SK-N-SH treated with all-trans-retinoic acid at 6 μM for 48 hours (cell line): ENCODE results near the gene RELL2.

Source experiments
- ATAC-seq: fragments of 200-7000 bp; cut with Tn5 transposase; 3 replicates; pipeline ENCODE4 v1.9.1; 2020; ENCODE audit warnings: mild to moderate bottlenecking, moderate library complexity
- ARNTL ChIP-seq: fragments of 450-650 bp; formaldehyde crosslinking; IDR thresholded peaks from 2 replicates; pipeline ENCODE4 v1.5.0; 2020; ENCODE audit warnings: low read depth, mild to moderate bottlenecking, moderate library complexity, borderline replicate concordance
- BACH2 ChIP-seq: fragments of 250-450 bp; sonication (Bioruptor Pico); IDR thresholded peaks from 2 replicates; pipeline ENCODE4 v1.9.0; 2021; ENCODE audit warnings: mild to moderate bottlenecking, borderline replicate concordance
- CSDC2 ChIP-seq: fragments of 250-450 bp; sonication (Bioruptor Pico); IDR thresholded peaks from 2 replicates; pipeline ENCODE4 v1.5.0; 2020; ENCODE audit warnings: mild to moderate bottlenecking, moderate library complexity
- ESRRG ChIP-seq: fragments of 250-450 bp; sonication (Bioruptor Pico); IDR thresholded peaks from 2 replicates; pipeline ENCODE4 v1.6.1; 2021; ENCODE audit warnings: mild to moderate bottlenecking
- GLIS3 ChIP-seq: fragments of 250-450 bp; sonication (Bioruptor Pico); IDR thresholded peaks from 2 replicates; pipeline ENCODE4 v1.5.0; 2020; ENCODE audit warnings: mild to moderate bottlenecking, moderate library complexity
- ISL1 ChIP-seq: fragments of 250-450 bp; sonication (Bioruptor Pico); IDR thresholded peaks from 2 replicates; pipeline ENCODE4 v2.1.2; 2022; ENCODE audit warnings: mild to moderate bottlenecking, moderate library complexity
- PPARA ChIP-seq: fragments of 250-450 bp; sonication (Bioruptor Pico); IDR thresholded peaks from 2 replicates; pipeline ENCODE4 v1.5.0; 2020; ENCODE audit warnings: mild to moderate bottlenecking, borderline replicate concordance
- RARB ChIP-seq: fragments of 250-450 bp; sonication (Bioruptor Pico); IDR thresholded peaks from 2 replicates; pipeline ENCODE4 v1.8.0; 2021; ENCODE audit warnings: mild to moderate bottlenecking, moderate library complexity
- SNAI2 ChIP-seq: fragments of 250-450 bp; sonication (Bioruptor Pico); IDR thresholded peaks from 2 replicates; pipeline ENCODE4 v1.5.0; 2020; ENCODE audit warnings: mild to moderate bottlenecking, moderate library complexity
- TCF4 ChIP-seq: fragments of 250-450 bp; sonication (Bioruptor Pico); IDR thresholded peaks from 2 replicates; pipeline ENCODE4 v1.8.0; 2021; ENCODE audit warnings: mild to moderate bottlenecking, moderate library complexity, borderline replicate concordance
- TOX ChIP-seq: fragments of 250-450 bp; sonication (Bioruptor Pico); IDR thresholded peaks from 2 replicates; pipeline ENCODE4 v1.8.0; 2021; ENCODE audit warnings: mild to moderate bottlenecking, moderate library complexity, borderline replicate concordance
- ZC3H10 ChIP-seq: fragments of 250-450 bp; sonication (Bioruptor Pico); IDR thresholded peaks from 2 replicates; pipeline ENCODE4 v1.5.1; 2021; ENCODE audit warnings: mild to moderate bottlenecking, moderate library complexity
- ZFP30 ChIP-seq: fragments of 450-650 bp; formaldehyde crosslinking; IDR thresholded peaks from 2 replicates; pipeline ENCODE4 v1.5.0; 2022; ENCODE audit warnings: mild to moderate bottlenecking, moderate library complexity
- ZNF565 ChIP-seq: fragments of 450-650 bp; formaldehyde crosslinking; conservative IDR thresholded peaks from 2 replicates; pipeline ENCODE4 v1.5.0; 2020; ENCODE audit warnings: low read depth, mild to moderate bottlenecking, moderate library complexity
- TF ChIP-seq, protein P1 (sequence below): fragments of 250-450 bp; sonication (Bioruptor Pico); IDR thresholded peaks from 2 replicates; pipeline ENCODE4 v1.8.0; 2021; ENCODE audit warnings: low read depth, mild to moderate bottlenecking, moderate library complexity, borderline replicate concordance
- TF ChIP-seq, protein P2 (sequence below): fragments of 250-450 bp; sonication (Bioruptor Pico); IDR thresholded peaks from 2 replicates; pipeline ENCODE4 v1.5.1; 2020; ENCODE audit warnings: low read depth, mild to moderate bottlenecking, moderate library complexity
- TF ChIP-seq, protein P3 (sequence below): fragments of 250-450 bp; sonication (Bioruptor Pico); IDR thresholded peaks from 2 replicates; pipeline ENCODE4 v1.5.1; 2021; ENCODE audit warnings: mild to moderate bottlenecking, moderate library complexity
- TF ChIP-seq, protein P4 (sequence below): fragments of 250-450 bp; sonication (Bioruptor Pico); IDR thresholded peaks from 2 replicates; pipeline ENCODE4 v1.8.0; 2020; ENCODE audit warnings: mild to moderate bottlenecking, moderate library complexity, borderline replicate concordance

The RELL2 gene, protein sequence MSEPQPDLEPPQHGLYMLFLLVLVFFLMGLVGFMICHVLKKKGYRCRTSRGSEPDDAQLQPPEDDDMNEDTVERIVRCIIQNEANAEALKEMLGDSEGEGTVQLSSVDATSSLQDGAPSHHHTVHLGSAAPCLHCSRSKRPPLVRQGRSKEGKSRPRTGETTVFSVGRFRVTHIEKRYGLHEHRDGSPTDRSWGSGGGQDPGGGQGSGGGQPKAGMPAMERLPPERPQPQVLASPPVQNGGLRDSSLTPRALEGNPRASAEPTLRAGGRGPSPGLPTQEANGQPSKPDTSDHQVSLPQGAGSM

DNA sequence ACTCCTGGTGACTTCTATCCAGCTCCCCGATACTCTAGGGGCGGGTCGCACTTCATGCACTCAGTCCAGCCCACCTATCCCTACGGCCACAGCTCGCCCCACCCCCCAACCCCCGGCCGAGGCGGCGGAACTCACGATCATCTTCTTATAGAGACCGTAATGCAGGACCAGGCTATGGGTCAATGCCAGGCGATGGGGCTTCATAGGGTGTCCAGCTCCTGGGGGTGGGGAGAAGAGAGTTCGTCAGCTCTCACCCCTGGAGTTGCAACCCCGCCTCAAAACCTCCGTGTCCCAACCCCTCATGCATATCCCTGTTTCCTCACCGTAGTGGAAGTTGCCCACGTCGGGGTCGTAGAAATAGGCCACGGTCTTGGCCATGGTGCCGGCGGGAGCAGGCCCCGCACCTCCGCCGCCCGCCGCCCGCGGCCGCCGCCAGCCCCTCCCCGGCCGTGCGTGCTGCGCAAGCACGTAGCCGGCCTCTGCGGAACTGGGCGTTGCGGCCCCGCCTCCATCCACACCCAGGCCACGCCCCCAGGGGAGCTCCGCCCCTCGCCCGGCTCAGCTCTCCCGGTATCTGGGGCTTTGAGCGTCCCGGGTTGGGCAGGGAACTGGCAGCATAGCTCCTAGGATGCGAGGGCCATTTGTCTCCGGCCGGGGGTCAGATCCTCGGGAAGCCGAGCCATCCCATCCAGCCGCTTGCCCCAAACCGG, at the start of gene RELL2, which contains the start of gene HDAC3:
TSS of gene RELL2 (plus strand) at position 585 of the 710 bp plus-strand sequence. CDS start 1,229 bp downstream, outside the sequence.
TSS of gene HDAC3 (minus strand) at position 437 of the 710 bp plus-strand sequence. CDS start at position 378, 59 bp downstream.
- ATAC-seq: peak; percentile 92
- no peak for TF ChIP-seq PPARA (CRISPR knock-in tag)
- no peak for TF ChIP-seq ESRRG (CRISPR knock-in tag)
- no peak for TF ChIP-seq ZFP30 (CRISPR knock-in tag)
- TF ChIP-seq, protein P1, sequence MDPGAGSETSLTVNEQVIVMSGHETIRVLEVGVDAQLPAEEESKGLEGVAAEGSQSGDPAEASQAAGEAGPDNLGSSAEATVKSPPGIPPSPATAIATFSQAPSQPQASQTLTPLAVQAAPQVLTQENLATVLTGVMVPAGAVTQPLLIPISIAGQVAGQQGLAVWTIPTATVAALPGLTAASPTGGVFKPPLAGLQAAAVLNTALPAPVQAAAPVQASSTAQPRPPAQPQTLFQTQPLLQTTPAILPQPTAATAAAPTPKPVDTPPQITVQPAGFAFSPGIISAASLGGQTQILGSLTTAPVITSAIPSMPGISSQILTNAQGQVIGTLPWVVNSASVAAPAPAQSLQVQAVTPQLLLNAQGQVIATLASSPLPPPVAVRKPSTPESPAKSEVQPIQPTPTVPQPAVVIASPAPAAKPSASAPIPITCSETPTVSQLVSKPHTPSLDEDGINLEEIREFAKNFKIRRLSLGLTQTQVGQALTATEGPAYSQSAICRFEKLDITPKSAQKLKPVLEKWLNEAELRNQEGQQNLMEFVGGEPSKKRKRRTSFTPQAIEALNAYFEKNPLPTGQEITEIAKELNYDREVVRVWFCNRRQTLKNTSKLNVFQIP (CRISPR knock-in tag): no peak
- TF ChIP-seq CSDC2 (CRISPR knock-in tag): no peak
- TF ChIP-seq TCF4 (CRISPR knock-in tag): no peak

DNA sequence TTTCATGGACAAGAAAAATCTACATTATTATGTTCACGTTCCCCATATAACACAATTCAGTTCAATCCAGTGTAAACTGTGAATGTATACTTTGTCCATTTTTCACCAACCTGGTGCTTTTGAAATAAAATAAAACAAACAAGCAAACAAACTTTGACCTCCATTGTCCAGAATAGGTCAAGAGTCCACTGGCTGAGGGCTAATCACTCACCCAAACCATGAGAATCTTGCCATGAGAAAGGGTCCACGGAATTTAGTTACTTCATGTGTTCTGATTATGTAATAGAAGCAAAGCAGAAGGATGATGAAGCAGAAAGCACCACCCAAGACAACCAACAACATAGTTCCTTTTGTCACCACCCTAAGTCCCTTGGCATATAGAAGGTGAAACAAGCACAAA, 46.7 kb upstream of the RELL2 start:
- no peak for TF ChIP-seq RARB (CRISPR knock-in tag)
- no peak for TF ChIP-seq BACH2 (CRISPR knock-in tag)
- TF ChIP-seq SNAI2: no peak
- TF ChIP-seq ISL1 (CRISPR knock-in tag): no peak
- TF ChIP-seq, all 23 proteins: peak for 0
- ATAC-seq: no peak

DNA sequence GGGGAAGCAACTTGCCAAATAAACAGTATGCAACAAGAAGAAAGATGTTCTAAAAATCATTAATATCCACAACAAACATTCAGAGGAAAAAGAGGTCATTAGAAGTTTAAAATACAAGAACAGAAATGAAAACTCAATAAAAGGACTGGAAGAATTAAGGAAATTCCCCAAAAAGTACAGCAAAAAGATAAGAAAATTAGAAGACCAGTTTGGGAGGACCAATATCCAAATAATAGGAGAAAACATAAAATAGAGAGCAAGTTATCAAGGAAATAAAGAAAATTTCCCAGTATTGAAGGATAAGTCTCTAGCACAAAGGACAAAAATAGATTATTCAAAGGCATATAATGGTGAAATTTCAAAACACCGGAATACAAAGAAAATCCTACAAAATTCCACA, 39.9 kb upstream of the RELL2 start:
- TF ChIP-seq TCF4 (CRISPR knock-in tag) (no peak), ZNF565 (no peak), ESRRG (CRISPR knock-in tag) (no peak), ARNTL (CRISPR knock-in tag) (no peak), ZC3H10 (no peak), BACH2 (CRISPR knock-in tag) (no peak), GLIS3 (CRISPR knock-in tag) (no peak)
- TF ChIP-seq, protein P2, sequence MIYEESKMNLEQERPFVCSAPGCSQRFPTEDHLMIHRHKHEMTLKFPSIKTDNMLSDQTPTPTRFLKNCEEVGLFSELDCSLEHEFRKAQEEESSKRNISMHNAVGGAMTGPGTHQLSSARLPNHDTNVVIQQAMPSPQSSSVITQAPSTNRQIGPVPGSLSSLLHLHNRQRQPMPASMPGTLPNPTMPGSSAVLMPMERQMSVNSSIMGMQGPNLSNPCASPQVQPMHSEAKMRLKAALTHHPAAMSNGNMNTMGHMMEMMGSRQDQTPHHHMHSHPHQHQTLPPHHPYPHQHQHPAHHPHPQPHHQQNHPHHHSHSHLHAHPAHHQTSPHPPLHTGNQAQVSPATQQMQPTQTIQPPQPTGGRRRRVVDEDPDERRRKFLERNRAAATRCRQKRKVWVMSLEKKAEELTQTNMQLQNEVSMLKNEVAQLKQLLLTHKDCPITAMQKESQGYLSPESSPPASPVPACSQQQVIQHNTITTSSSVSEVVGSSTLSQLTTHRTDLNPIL (CRISPR knock-in tag): no peak

DNA sequence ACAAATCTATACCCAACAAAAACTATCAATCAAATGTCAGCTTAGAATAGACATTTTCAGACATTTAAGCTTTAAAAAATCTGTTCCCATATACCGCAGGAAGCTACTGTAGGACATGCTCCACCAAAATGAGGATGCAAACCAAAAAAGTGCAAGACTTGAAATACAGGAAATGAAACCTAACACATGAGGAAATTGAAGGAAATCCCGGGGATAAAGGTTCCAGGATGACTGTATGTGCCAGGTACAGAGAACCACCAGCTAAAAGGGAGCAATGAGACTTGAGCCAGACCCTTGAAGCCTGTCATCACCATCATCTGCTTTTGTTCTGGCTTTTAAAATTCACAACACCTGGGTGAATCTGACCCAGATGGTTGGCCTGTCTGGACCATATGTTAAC, 39.4 kb upstream of the RELL2 start:
- ATAC-seq: no peak
- no peak for TF ChIP-seq ZFP30 (CRISPR knock-in tag)

More for the DNA sequence above, 39.9 kb upstream of the RELL2 start:
- no peak for ATAC-seq

DNA sequence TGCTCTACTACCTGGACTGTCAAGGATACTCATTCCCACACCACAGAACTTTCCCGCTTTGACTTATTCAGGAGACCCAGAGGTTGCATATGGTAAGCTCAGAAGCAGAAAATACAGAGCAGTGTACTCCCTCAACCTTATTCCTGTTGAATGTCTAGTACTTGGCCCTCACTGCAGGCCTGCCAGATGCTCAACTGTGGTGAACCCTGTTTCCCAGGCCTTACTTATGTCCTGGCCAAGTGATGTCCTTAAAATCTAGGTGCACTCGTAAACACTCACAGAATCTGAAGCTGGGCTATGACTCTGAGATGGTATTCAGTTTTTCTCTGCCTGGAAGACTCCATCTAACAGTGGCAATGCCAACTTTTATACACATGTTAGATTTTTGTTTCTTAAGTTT, 39.0 kb upstream of the RELL2 start:
- no peak for ATAC-seq
- no peak for TF ChIP-seq TOX (CRISPR knock-in tag)
- no peak for TF ChIP-seq ESRRG (CRISPR knock-in tag)
- no peak for TF ChIP-seq GLIS3 (CRISPR knock-in tag)
- TF ChIP-seq ISL1 (CRISPR knock-in tag): no peak
- TF ChIP-seq, protein P3, sequence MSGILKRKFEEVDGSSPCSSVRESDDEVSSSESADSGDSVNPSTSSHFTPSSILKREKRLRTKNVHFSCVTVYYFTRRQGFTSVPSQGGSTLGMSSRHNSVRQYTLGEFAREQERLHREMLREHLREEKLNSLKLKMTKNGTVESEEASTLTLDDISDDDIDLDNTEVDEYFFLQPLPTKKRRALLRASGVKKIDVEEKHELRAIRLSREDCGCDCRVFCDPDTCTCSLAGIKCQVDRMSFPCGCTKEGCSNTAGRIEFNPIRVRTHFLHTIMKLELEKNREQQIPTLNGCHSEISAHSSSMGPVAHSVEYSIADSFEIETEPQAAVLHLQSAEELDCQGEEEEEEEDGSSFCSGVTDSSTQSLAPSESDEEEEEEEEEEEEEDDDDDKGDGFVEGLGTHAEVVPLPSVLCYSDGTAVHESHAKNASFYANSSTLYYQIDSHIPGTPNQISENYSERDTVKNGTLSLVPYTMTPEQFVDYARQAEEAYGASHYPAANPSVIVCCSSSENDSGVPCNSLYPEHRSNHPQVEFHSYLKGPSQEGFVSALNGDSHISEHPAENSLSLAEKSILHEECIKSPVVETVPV (CRISPR knock-in tag): no peak
- TF ChIP-seq, protein P4, sequence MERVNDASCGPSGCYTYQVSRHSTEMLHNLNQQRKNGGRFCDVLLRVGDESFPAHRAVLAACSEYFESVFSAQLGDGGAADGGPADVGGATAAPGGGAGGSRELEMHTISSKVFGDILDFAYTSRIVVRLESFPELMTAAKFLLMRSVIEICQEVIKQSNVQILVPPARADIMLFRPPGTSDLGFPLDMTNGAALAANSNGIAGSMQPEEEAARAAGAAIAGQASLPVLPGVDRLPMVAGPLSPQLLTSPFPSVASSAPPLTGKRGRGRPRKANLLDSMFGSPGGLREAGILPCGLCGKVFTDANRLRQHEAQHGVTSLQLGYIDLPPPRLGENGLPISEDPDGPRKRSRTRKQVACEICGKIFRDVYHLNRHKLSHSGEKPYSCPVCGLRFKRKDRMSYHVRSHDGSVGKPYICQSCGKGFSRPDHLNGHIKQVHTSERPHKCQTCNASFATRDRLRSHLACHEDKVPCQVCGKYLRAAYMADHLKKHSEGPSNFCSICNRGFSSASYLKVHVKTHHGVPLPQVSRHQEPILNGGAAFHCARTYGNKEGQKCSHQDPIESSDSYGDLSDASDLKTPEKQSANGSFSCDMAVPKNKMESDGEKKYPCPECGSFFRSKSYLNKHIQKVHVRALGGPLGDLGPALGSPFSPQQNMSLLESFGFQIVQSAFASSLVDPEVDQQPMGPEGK (CRISPR knock-in tag): no peak
- no peak for TF ChIP-seq ZC3H10
- TF ChIP-seq, protein P2 (CRISPR knock-in tag): no peak
- TF ChIP-seq, all 23 proteins: peak for 0
